GM12865 (cell line): ENCODE measurements around the gene C11orf71.

Experiments used
- DNase-seq: peaks from one replicate; pipeline ENCODE4 v3.0.0; 2010; ENCODE audit warnings: low read depth
- H3K4me3 ChIP-seq: 2 replicates; pipeline ENCODE4 v1.5.1; 2011; ENCODE audit warnings: mild to moderate bottlenecking, low read depth, low read length, control low read depth
- TF ChIP-seq, protein P1 (sequence below): IDR thresholded peaks from 2 replicates; pipeline ENCODE4 v1.5.1; 2011; ENCODE audit warnings: low read length, control low read depth, low read depth, inconsistent platforms; ENCODE audit not compliant: insufficient read depth; ENCODE audit errors: missing control alignments

Gene C11orf71

DNA sequence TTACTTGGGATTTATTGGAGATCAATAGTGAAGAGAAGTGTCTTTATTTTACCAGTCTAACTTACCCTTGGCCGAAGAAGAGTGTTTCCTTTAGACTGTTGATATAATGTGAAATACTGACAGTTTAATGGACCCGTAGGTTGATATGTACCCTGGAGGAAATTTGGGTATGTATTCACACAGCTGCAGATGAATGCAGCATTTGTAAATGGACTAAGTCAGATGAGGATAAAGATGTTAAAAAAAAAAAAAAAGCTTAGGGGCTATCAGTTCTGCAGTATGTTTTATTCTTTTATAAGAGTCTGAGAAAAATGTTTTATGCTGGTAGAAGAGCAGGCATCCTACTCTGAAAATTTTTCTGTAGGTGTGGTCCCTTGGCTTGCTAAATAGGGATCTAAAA lies 41.6 kb upstream of the C11orf71 start:
- TF ChIP-seq, protein P1, sequence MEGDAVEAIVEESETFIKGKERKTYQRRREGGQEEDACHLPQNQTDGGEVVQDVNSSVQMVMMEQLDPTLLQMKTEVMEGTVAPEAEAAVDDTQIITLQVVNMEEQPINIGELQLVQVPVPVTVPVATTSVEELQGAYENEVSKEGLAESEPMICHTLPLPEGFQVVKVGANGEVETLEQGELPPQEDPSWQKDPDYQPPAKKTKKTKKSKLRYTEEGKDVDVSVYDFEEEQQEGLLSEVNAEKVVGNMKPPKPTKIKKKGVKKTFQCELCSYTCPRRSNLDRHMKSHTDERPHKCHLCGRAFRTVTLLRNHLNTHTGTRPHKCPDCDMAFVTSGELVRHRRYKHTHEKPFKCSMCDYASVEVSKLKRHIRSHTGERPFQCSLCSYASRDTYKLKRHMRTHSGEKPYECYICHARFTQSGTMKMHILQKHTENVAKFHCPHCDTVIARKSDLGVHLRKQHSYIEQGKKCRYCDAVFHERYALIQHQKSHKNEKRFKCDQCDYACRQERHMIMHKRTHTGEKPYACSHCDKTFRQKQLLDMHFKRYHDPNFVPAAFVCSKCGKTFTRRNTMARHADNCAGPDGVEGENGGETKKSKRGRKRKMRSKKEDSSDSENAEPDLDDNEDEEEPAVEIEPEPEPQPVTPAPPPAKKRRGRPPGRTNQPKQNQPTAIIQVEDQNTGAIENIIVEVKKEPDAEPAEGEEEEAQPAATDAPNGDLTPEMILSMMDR = no peak
- H3K4me3 ChIP-seq = no peak overlapping the region
- DNase-seq = no peak

DNA sequence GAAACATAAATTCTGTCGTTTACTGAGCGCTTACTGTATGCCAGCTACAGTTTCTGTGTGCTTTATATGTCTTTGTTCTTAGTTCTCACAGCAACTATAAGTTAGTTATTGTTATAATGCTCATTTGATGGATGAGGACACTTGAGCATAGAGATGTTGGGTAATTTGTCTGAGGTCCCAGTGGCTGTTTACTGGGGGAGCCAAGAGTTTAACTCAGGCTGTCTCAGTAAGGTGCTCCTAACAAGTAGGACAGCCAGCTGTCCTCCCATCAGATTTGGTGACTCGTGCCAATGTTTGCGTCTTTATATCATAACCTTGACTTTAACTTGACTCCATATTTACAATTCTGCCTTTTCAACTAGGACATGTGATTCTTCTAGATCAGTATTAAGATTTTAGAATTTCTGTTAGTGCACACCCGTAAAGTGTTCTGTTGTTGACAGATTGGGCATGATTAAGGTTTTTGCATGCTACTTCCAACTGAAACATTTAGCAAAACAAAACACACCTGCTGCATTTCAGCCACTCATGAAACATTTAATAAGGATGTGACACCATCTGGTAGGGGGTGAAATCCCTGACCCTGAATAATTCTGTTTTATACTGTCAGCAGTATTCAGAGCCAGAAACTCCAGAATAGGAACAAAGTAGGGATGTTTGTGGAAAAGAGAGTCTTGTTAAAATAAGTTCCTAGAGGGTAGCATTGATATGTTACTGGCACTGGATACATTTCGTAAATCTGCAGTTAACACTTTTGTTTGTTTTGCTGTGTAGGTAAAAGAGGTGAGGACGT lies 40.9 kb upstream of the C11orf71 start:
- H3K4me3 ChIP-seq = no peak overlapping the region
- no peak for DNase-seq
- TF ChIP-seq, protein P1 = no peak

DNA sequence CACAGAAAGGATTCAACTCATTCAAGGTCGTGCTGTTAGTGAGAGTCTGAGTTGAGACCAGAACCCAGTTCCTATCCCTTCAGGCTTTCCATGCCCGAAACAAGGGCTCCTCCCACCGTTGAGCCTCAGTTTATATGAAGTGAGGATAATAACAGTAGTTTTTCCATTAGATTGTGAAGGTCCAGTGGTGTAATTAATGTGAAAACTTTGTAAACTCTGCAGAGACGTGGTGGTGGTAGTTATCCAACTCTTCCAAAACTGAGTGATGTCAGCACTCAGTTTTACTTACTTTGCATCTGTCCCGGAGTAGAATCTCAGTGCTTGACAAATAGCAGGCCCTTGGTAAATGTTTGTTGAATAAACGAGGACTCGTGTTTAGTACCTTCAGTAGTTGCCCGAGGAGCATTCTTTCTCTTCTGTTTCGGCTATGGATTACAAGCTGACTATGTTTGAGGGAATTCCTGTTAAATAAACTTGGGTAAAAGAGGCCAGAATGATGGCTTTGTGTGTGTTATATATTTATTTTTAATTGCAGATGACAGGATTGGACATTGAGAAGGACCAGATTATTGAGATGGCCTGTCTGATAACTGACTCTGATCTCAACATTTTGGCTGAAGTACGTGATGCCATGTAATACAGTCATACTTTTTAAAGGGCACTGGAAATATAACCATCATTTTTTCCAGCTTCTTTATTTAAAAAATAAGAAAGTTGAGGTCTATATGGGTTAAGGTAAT lies 40.0 kb upstream of the C11orf71 start:
- peak overlapping the region; percentile 92 for H3K4me3 ChIP-seq
- TF ChIP-seq, protein P1 = no peak
- DNase-seq = no peak

DNA sequence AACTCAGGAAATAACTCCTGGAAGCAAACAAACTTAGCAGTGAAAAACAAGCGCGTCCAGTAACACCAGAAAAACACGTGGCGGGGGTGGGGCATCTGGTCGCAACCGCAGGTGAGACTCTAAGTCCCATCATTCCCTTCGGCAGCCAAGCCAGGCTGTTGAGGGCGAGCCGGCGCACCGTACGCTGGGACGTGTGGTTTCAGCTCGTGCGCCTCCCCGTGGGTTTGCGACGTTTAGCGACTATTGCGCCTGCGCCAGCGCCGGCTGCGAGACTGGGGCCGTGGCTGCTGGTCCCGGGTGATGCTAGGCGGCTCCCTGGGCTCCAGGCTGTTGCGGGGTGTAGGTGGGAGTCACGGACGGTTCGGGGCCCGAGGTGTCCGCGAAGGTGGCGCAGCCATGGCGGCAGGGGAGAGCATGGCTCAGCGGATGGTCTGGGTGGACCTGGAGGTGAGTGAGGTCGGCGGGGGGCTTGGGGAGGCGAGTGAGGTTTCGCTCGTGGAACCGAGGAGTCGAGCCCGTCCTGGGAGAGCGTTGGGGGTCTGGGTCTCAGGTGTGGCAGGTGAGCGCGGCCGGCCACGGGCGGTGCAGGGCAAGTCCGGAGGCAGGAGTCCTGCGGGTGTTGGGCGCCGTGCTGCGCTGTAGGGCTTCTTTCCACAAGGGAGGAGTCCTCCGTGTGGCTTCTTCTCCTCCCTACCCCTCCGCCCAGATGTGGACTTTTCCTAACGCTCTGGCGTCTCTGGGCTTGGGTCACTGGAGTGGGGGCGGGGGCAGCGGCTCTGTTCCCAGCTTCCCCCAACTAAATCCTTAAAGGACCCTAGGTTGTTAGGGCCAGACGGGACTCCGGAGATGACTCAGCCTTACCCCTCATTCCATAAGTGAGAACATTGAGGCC lies 39.2 kb upstream of the C11orf71 start, which contains the start of gene REXO2:
Gene REXO2 (plus strand): TSS at position 239 of the 892 bp plus-strand sequence. CDS start 62 bp downstream, at position 301.
- peak; percentile 96 for DNase-seq
- TF ChIP-seq, protein P1 = peak; percentile 29
- peak within 1 kb of the TSS; percentile 92 for H3K4me3 ChIP-seq

DNA sequence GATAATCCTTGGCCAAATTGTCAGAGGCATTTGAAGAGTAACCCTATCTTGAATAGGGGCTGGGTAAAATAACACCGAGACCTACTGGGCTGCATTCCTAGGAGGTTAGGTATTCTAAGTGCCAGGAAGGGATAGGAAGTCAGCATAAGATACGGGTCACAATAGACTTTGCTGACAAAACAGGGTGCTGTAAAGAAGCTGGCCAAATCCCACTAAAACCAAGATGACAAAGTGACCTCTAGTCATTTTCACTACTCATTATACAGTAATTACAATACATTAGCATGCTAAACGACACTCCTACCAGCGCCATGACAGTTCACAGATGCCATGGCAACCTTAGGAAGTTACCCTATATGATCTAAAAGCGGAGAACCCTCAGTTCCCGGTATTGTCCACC lies 38.0 kb upstream of the C11orf71 start:
- no peak for DNase-seq
- no peak overlapping the region for H3K4me3 ChIP-seq
- TF ChIP-seq, protein P1 = no peak

DNA sequence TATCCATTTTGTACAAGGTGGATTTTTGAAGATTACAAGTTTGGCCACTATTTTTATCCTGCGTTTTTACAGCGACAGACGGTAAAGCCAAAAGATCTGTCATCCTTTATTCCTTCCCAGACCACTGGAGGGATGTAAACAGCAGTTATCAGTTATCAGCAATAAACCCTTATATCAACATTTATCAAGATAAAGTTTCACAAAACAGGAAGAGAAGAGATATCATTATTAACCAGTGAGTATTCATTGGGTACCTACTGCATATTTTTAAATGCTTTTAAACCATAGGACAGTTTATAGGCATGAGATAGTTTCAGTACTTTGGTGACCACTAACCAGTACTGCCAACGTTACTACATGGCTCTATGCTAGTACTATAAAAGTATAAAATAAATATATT lies 33.1 kb upstream of the C11orf71 start:
- TF ChIP-seq, protein P1 = no peak
- no peak overlapping the region for H3K4me3 ChIP-seq
- DNase-seq = no peak
